Right lobe of liver (tissue), 6 donors: Measurements from ENCODE around the gene SYP. TPM values are rescaled to one million over a fixed set of nuclear protein-coding genes. Genes with fewer than 3 reads are reported as not detected.

Experiments
- ATAC-seq, 4 donors: fragments of 200-7000 bp; cut with Tn5 transposase; one replicate each; pipeline ENCODE4 v1.9.1; 2020; ENCODE audit warnings: mild to moderate bottlenecking in 4 of 4, moderate library complexity in 4 of 4
- DNase-seq, 3 donors: peaks; one replicate each; pipeline ENCODE4 v3.0.0-alpha.2; 2020
- H3K27ac ChIP-seq, 3 donors: fragments of 200-600 bp; one replicate each; pipeline ENCODE4 v1.8.0; 2022
- H3K27me3 ChIP-seq, 2 donors: fragments of 200-600 bp; one replicate each; pipeline ENCODE4 v1.8.0; 2022
- H3K36me3 ChIP-seq, 4 donors: fragments of 200-600 bp; sonication (generic) in 1 of 4; one replicate each; pipeline versions ENCODE4 v1.5.1 to v1.8.0; 2017 to 2022; ENCODE audit warnings: control low read depth in 1 of 4
- H3K4me1 ChIP-seq, 4 donors: fragments of 200-600 bp; sonication (generic) in 1 of 4; one replicate each; pipeline versions ENCODE4 v1.5.1 to v1.8.0; 2017 to 2022; ENCODE audit warnings: control low read depth in 1 of 4
- H3K4me3 ChIP-seq, 3 donors: fragments of 200-600 bp; one replicate each; pipeline ENCODE4 v1.8.0; 2022
- H3K9me3 ChIP-seq, 4 donors: fragments of 200-600 bp; sonication (generic) in 1 of 4; one replicate each; pipeline versions ENCODE4 v1.5.1 to v1.8.0; 2017 to 2022; ENCODE audit warnings: control low read depth in 1 of 4
- POLR2A ChIP-seq: fragments of 450-650 bp; IDR thresholded peaks from one replicate; pipeline ENCODE4 v1.6.1; 2017; ENCODE audit warnings: antibody characterized with exemption, mild to moderate bottlenecking
- WGBS: methylation state at CpG from one replicate; pipeline ENCODE4 v1.1.6; 2018; ENCODE audit warnings: low coverage, low lambda C conversion rate; ENCODE audit not compliant: insufficient coverage; ENCODE audit errors: missing lambda C conversion rate; 5-methylcytosine and 5-hydroxymethylcytosine counted together
- intact Hi-C, 2 donors: fragments of 100-400 bp; cut with DNase I; formaldehyde crosslinking; loops; one replicate each; pipeline versions ENCODE4 v1.11.2 to v1.14.1; 2022
- total RNA-seq, 6 experiments: library from RNA; depleted of rRNA in 2 of 6; stranded (reverse); fragments of >200 nt in 2 of 6; fragmentation: NEBNext Ultra II Directional in 3 of 6; extraction: Animal tissue kit (Norgen Biotek cat#: 25700) in 3 of 6; gene quantifications; one replicate each; pipeline versions ENCODE4 v1.1.0 to v1.2.4, GENCODE V29; 2016 to 2023
- TF ChIP-seq, protein P1 (sequence below), 4 donors: fragments of 200-600 bp in 3 of 4; fragments of 450-650 bp in 1 of 4; IDR thresholded peaks; one replicate each; pipeline versions ENCODE4 v1.5.1 to v1.8.0; 2016 to 2022; ENCODE audit warnings: antibody characterized with exemption in 4 of 4, mild to moderate bottlenecking in 2 of 4
- donor health status: DM: no; HTN: yes; CAD: no.
- donor health status: DM: no; HTN: no; CAD: no.
- donor health status: DM: no; HTN: no; CAD: no.
- donor health status: DM: no; HTN: yes; CAD: no.
- donor health status: DM: no; HTN: yes; CAD: no.

Gene SYP
- total RNA-seq, 6 experiments from 2014 or later = 0.12 to 0.39 (median 0.27) TPM; not detected in 1

DNA sequence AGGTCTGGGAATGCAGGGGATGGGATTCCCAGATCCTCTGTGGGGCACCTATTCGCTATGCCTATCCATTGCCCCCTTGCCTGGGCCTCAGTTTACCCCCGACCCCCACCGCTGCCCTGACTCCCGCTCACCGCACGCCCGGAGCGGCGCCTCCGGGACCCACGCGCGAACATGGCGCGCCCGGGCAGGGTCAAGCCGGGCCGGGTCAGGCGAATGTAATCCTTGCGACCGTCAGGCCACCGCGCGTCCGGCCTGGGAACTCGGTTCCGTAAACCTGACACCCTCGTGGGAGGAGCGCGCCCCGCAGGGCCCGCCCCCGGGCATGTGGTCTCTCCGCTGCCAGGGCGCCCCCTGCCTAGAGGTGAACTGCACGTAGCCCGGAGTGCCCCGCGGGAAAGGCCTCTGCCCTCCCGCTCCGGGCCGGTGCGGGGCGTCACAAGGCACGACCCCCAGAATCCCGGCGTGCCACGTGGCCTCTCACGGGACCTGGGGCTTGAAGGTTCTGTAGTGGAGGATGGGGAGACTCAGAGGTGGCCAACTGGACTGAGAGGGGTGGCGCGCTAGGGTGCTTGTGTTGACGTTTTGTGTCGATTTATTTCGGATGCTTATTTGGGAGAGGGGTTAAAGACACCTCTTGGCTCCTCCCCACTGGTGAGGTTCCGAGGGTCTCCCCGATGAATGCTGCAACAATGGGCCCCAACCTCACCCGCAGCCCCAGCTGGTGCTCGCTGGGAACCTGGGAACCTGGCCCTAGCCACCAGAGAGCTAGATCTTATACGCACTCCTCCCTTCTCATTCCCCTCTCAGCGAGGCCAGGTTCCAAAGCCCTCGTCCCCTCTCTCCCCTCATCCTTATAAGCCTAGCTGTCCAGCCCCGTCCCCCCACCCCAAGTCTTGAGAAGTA, 13.6 kb downstream of the SYP start, which contains the start of gene PRICKLE3:
PRICKLE3 (minus strand) TSS at position 249 of the 903 bp plus-strand sequence; CDS start at position 173, 76 bp downstream.
- Histone ChIP-seq H3K27me3 (no peaks in the 10 kb centered on the region), H3K27ac (peak within 1 kb of the TSS; percentile 40 to 63 (median 50)), H3K4me1 (no peaks in the 10 kb centered on the region), H3K36me3 (peaks cover 0 to 4% (median 0%) of the 10 kb centered on the region in 4 donors), H3K9me3 (no peaks in the 10 kb centered on the region), H3K4me3 (peak within 1 kb of the TSS; percentile 28 to 57 (median 48))
- TF ChIP-seq POLR2A = peak; percentile 68
- TF ChIP-seq, protein P1, sequence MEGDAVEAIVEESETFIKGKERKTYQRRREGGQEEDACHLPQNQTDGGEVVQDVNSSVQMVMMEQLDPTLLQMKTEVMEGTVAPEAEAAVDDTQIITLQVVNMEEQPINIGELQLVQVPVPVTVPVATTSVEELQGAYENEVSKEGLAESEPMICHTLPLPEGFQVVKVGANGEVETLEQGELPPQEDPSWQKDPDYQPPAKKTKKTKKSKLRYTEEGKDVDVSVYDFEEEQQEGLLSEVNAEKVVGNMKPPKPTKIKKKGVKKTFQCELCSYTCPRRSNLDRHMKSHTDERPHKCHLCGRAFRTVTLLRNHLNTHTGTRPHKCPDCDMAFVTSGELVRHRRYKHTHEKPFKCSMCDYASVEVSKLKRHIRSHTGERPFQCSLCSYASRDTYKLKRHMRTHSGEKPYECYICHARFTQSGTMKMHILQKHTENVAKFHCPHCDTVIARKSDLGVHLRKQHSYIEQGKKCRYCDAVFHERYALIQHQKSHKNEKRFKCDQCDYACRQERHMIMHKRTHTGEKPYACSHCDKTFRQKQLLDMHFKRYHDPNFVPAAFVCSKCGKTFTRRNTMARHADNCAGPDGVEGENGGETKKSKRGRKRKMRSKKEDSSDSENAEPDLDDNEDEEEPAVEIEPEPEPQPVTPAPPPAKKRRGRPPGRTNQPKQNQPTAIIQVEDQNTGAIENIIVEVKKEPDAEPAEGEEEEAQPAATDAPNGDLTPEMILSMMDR (IDR thresholded peaks at IDR 0.05) = peak; percentile 14 to 51 (median 36)
- ATAC-seq (peak; percentile 69 to 75 (median 72)), DNase-seq (peak; percentile 88 to 91 (median 91))
- WGBS = 47% methylated on average over 13 of the region's 62 CpGs
- intact Hi-C loops = no loop called here

DNA sequence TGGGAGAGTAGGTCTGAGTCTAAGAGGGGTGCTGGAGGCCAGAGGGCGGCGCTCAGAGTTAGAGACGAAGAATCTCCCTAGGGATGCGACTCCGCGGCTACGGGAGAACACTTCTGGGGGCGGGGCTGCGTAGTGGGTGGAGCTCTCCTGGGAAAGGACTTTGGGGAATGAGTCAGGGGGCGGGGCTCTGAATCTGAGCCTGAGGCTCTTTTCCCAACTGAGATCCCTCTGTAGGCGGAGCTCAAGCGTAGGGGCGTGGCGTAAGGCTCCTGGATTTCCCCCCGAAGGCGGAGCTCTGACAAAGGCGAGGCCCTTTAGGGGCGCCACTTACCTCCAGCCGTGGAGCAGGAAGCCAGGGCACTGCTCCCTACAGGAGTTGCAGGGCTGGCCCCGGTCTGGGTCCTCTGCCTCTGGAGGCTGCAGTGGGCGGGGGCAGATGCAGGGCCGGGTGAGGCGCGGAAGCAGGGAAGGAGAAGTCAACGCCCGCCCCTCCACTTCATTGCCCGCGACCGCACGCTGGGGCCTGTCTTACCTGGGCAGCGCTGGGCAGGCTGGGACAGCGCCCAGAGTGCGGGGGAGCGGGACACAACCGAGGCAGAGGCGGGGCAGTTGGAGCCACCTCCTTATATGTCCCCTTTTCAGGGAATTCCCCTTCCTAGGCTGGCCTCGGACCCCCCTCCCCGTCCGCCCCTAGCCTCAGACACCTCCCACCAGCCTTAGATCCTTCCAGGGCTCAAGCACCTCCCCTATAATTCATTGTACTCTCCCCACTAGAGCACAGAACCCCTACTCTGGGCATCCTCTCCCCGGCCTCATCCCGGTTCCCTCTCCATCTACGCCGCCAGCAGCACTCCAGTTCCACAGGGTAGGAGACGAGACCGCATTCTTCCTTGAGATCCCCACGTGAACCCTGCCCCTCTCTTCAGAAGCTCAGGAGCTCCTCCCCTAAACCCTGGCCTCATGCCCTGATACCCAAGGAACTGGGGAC, 15.4 kb downstream of the SYP start:
- DNase-seq = peak in 2 of 3 donors; percentile 66 to 75

DNA sequence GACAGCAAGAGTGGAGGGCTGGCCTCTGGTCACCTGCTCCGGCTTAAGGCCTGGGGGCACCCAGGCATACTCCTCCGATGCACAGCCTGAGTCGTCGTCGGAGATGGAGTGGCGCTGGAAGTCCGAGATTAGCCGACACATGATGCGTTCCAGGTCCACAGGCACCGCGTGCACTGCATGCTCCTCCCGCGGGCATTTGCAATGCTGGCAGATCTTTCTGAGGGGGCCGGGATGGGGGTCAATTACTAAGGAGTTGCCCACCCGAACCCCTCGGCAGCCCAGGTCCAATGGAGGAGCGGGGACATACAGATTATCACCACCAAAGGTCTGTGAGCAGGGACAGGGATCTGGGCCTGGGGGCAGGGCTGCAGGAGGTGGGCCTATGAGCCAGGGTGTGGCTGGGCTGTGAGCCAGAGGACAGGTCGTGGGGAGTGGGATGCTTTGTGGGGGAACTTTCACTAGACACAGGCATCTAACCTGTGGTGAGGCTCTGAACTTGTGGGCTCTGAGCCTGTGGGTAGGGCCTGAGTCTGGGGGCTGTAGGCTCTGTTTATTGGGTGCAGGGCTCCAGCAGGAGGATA, 16.2 kb downstream of the SYP start:
- 80% methylated on average over 3 of the region's 18 CpGs for WGBS

More for the DNA sequence above, 15.4 kb downstream of the SYP start:
- Histone ChIP-seq H3K9me3 (no peaks in the 10 kb centered on the region), H3K27me3 (no peaks in the 10 kb centered on the region), H3K4me1 (no peaks in the 10 kb centered on the region), H3K36me3 (peaks cover 0 to 4% (median 0%) of the 10 kb centered on the region in 4 donors), H3K27ac (peak overlapping the region in 1 of 3 donors; percentile 28), H3K4me3 (peak overlapping the region in 1 of 3 donors; percentile 48)
- TF ChIP-seq, protein P1 (IDR thresholded peaks at IDR 0.05) = no peak
- intact Hi-C loops = no loop called here
- peak; percentile 30 to 51 (median 36) for ATAC-seq
- 51% methylated on average over 16 of the region's 46 CpGs for WGBS

More for the DNA sequence above, 16.2 kb downstream of the SYP start:
- Histone ChIP-seq H3K36me3 (peaks cover 0 to 4% (median 0%) of the 10 kb centered on the region in 4 donors), H3K4me3 (no peak overlapping the region), H3K9me3 (no peaks in the 10 kb centered on the region), H3K4me1 (no peaks in the 10 kb centered on the region), H3K27me3 (no peaks in the 10 kb centered on the region), H3K27ac (no peak overlapping the region)
- no peak for ATAC-seq
- TF ChIP-seq, protein P1 (IDR thresholded peaks at IDR 0.05) = no peak
- TF ChIP-seq POLR2A = no peak
- intact Hi-C loops = no loop called here
- DNase-seq = no peak
